Neural crest cell (in vitro differentiated cells): Measurements from ENCODE around the gene LPAR6. TPM values are rescaled to one million over a fixed set of nuclear protein-coding genes. Genes with fewer than 3 reads are reported as not detected.

ENCODE experiments used
- DNase-seq: peaks from one replicate; pipeline ENCODE4 v3.0.0; 2021; ENCODE audit warnings: low read depth, mixed read lengths, low spot score
- H3K27ac Mint-ChIP-seq: one replicate; pipeline ENCODE4 v1.8.0; 2021; ENCODE audit warnings: mild to moderate bottlenecking, mixed read lengths; ENCODE audit not compliant: unreplicated experiment
- H3K27me3 Mint-ChIP-seq: 2 replicates; pipeline ENCODE4 v1.8.0; 2021; ENCODE audit warnings: low read depth, mild to moderate bottlenecking, mixed read lengths
- H3K36me3 Mint-ChIP-seq: 2 replicates; pipeline ENCODE4 v1.8.0; 2021; ENCODE audit warnings: low read depth, mild to moderate bottlenecking, mixed read lengths
- H3K4me1 Mint-ChIP-seq: 2 replicates; pipeline ENCODE4 v1.8.0; 2021; ENCODE audit warnings: mixed read lengths
- H3K4me3 Mint-ChIP-seq: one replicate; pipeline ENCODE4 v1.8.0; 2021; ENCODE audit warnings: mild to moderate bottlenecking, mixed read lengths
- H3K9me3 Mint-ChIP-seq: 2 replicates; pipeline ENCODE4 v1.8.0; 2021; ENCODE audit warnings: mixed read lengths
- CTCF ChIP-seq: fragments of 200-600 bp; sonication (generic); conservative IDR thresholded peaks from 2 replicates; pipeline ENCODE4 v1.5.0; 2021; ENCODE audit warnings: antibody characterized with exemption, mild to moderate bottlenecking
- total RNA-seq: library from RNA; stranded (reverse); gene quantifications from 2 replicates; pipeline ENCODE4 v1.2.1, GENCODE V29; 2021

The LPAR6 gene
- total RNA-seq, 1 donor from 2014 or later = 22.3 TPM

GRCh38 chr13:48398450-48399095 is 14.3 kb downstream of the LPAR6 start:
- peaks cover 7% of the 10 kb centered on the region for H3K9me3 Mint-ChIP-seq
- H3K4me3 Mint-ChIP-seq = no peak overlapping the region
- no peak overlapping the region for H3K27ac Mint-ChIP-seq
- H3K4me1 Mint-ChIP-seq = peaks cover 14% of the 10 kb centered on the region
- H3K36me3 Mint-ChIP-seq = peaks cover 36% of the 10 kb centered on the region
- no peak for DNase-seq
- TF ChIP-seq CTCF = no peak
- H3K27me3 Mint-ChIP-seq = no peaks in the 10 kb centered on the region

- H3K36me3 Mint-ChIP-seq = peaks cover 41% of the 10 kb centered on the region
- peaks cover 14% of the 10 kb centered on the region for H3K4me1 Mint-ChIP-seq
- H3K9me3 Mint-ChIP-seq = peaks cover 7% of the 10 kb centered on the region
- H3K27me3 Mint-ChIP-seq = no peaks in the 10 kb centered on the region
- H3K4me3 Mint-ChIP-seq = no peak overlapping the region
- no peak for DNase-seq
- H3K27ac Mint-ChIP-seq = no peak overlapping the region
- TF ChIP-seq CTCF = no peak
These were observed 15.2 kb downstream of the LPAR6 start for GRCh38 chr13:48397744-48398143.

- H3K27ac Mint-ChIP-seq = peak overlapping the region; percentile 52
These were observed 19.2 kb downstream of the LPAR6 start for GRCh38 chr13:48393698-48394085.

GRCh38 chr13:48393030-48393697 is 19.7 kb downstream of the LPAR6 start:
- peaks cover 1% of the 10 kb centered on the region for H3K4me1 Mint-ChIP-seq
- H3K4me3 Mint-ChIP-seq = no peak overlapping the region
- peaks cover 7% of the 10 kb centered on the region for H3K9me3 Mint-ChIP-seq
- no peak for DNase-seq
- H3K36me3 Mint-ChIP-seq = peaks cover 51% of the 10 kb centered on the region
- no peaks in the 10 kb centered on the region for H3K27me3 Mint-ChIP-seq
- no peak overlapping the region for H3K27ac Mint-ChIP-seq
- TF ChIP-seq CTCF = no peak

More at GRCh38 chr13:48393698-48394085, 19.2 kb downstream of the LPAR6 start:
- Mint-ChIP-seq H3K36me3 (peaks cover 51% of the 10 kb centered on the region), H3K9me3 (peaks cover 7% of the 10 kb centered on the region), H3K4me1 (peaks cover 7% of the 10 kb centered on the region), H3K27me3 (no peaks in the 10 kb centered on the region), H3K4me3 (no peak overlapping the region)
- DNase-seq = no peak
- no peak for TF ChIP-seq CTCF

GRCh38 chr13:48391257-48391656 is 21.7 kb downstream of the LPAR6 start:
- no peak for TF ChIP-seq CTCF
- H3K4me3 Mint-ChIP-seq = no peak overlapping the region
- H3K9me3 Mint-ChIP-seq = peaks cover 7% of the 10 kb centered on the region
- H3K27me3 Mint-ChIP-seq = no peaks in the 10 kb centered on the region
- H3K36me3 Mint-ChIP-seq = peaks cover 42% of the 10 kb centered on the region
- no peak for DNase-seq
- no peak overlapping the region for H3K27ac Mint-ChIP-seq
- no peaks in the 10 kb centered on the region for H3K4me1 Mint-ChIP-seq
